ENCODE data around the gene PLAAT4.

PLAAT4 gene

DNA sequence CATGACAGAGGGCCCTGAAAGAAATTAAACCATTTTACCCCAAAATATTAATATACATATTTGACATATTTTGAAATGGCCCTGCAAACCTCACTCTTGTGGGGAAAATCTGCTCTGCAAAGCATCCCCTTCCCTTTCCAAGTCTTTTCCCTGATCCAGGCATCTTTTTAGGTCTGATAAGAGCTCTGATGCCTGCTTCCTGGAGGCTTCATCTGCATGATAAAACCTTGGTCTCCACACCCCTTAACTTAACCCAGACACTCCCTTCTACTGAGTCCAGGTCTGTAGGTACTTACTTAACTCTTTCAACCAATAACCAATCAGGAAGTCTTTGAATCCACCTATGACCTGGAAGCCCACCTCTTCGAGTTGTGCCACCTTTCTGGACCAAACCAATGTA, 32.6 kb upstream of the PLAAT4 start:
- no peak for TF ChIP-seq JUND (IDR thresholded peaks at IDR 0.05; ENCODE audit: low read depth)
- in situ Hi-C loops (cut with HindIII; ENCODE audit: low pct_unique_long_range_greater_than_20kb, low sequenced_read_pairs): no loop called here
- DNase-seq (ENCODE audit: low read depth in 1 of 2, low spot score in 1 of 2): no peak

- peak in 1 of 2 experiments; percentile 39 for DNase-seq (ENCODE audit: low read depth in 1 of 2, low spot score in 1 of 2)
- in situ Hi-C loops (cut with HindIII; ENCODE audit: low pct_unique_long_range_greater_than_20kb, low sequenced_read_pairs): no loop called here
- no peak for TF ChIP-seq JUND (IDR thresholded peaks at IDR 0.05; ENCODE audit: low read depth)
These were observed 31.5 kb upstream of the PLAAT4 start for GRCh38 chr11:63504933-63505586.

- DNase-seq (ENCODE audit: low read depth in 1 of 2, low spot score in 1 of 2): no peak
- TF ChIP-seq JUND (IDR thresholded peaks at IDR 0.05; ENCODE audit: low read depth): no peak
- in situ Hi-C loops (cut with HindIII; ENCODE audit: low pct_unique_long_range_greater_than_20kb, low sequenced_read_pairs): no loop called here
These were observed 30.6 kb upstream of the PLAAT4 start, which contains the start of gene LGALS12 for GRCh38 chr11:63505857-63506528. LGALS12 (plus strand) TSS chr11:63506084; CDS start chr11:63506459, 375 bp downstream.

DNA sequence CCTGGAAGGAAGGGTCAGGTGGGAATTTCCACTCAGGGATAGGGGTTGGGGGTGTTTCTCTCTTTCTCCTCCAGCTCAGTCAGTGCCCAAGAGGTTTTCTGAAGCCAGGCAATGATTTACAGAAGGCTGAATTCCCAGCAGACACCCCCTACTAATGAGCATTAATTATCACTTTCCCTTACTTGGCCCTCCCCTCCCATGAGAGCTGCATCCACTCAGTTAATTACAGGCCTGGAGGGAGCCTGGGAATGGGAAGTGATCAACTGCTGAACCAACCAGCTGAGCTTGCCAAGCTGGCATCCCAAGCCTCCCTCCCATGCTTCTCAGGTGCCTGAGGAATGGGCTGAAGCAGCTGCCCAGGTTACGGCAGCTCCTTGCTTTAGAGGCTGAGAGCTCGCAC, 29.7 kb upstream of the PLAAT4 start:
- in situ Hi-C loops (cut with HindIII; ENCODE audit: low pct_unique_long_range_greater_than_20kb, low sequenced_read_pairs): no loop called here
- DNase-seq (ENCODE audit: low read depth in 1 of 2, low spot score in 1 of 2): peak in 1 of 2 experiments; percentile 49
- no peak for TF ChIP-seq JUND (IDR thresholded peaks at IDR 0.05; ENCODE audit: low read depth)

- no peak for DNase-seq (ENCODE audit: low read depth in 1 of 2, low spot score in 1 of 2)
- in situ Hi-C loops (cut with HindIII; ENCODE audit: low pct_unique_long_range_greater_than_20kb, low sequenced_read_pairs): no loop called here
These were observed 29.1 kb upstream of the PLAAT4 start for GRCh38 chr11:63507511-63507910.

GRCh38 chr11:63508009-63508408, 28.6 kb upstream of the PLAAT4 start:
- in situ Hi-C loops (cut with HindIII; ENCODE audit: low pct_unique_long_range_greater_than_20kb, low sequenced_read_pairs): no loop called here
- TF ChIP-seq JUND (IDR thresholded peaks at IDR 0.05; ENCODE audit: low read depth): no peak
- DNase-seq (ENCODE audit: low read depth in 1 of 2, low spot score in 1 of 2): peak; percentile 86 to 93

More at GRCh38 chr11:63507511-63507910, 29.1 kb upstream of the PLAAT4 start:
- TF ChIP-seq JUND (IDR thresholded peaks at IDR 0.05; ENCODE audit: low read depth): no peak

DNA sequence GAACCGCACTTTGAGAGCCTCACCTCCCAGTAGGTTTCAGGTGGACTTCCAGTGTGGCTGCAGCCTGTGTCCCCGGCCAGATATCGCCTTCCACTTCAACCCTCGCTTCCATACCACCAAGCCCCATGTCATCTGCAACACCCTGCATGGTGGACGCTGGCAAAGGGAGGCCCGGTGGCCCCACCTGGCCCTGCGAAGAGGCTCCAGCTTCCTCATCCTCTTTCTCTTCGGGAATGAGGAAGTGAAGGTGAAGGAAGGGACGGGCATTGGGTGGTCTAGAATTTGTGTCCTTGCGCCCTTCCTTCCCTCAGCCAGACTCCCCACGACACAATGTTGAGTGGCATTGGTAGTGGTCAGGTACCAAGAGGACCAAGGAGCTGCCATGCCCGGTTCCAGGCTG, 27.9 kb upstream of the PLAAT4 start:
- in situ Hi-C loops (cut with HindIII; ENCODE audit: low pct_unique_long_range_greater_than_20kb, low sequenced_read_pairs): no loop called here
- TF ChIP-seq JUND (IDR thresholded peaks at IDR 0.05; ENCODE audit: low read depth): no peak
- DNase-seq (ENCODE audit: low read depth in 1 of 2, low spot score in 1 of 2): no peak

- in situ Hi-C loops (cut with HindIII; ENCODE audit: low pct_unique_long_range_greater_than_20kb, low sequenced_read_pairs): no loop called here
- TF ChIP-seq JUND (IDR thresholded peaks at IDR 0.05; ENCODE audit: low read depth): no peak
- no peak for DNase-seq (ENCODE audit: low read depth in 1 of 2, low spot score in 1 of 2)
These were observed 26.1 kb upstream of the PLAAT4 start for GRCh38 chr11:63510360-63511047.

- TF ChIP-seq JUND (IDR thresholded peaks at IDR 0.05; ENCODE audit: low read depth): no peak
- DNase-seq (ENCODE audit: low read depth in 1 of 2, low spot score in 1 of 2): no peak
- in situ Hi-C loops (cut with HindIII; ENCODE audit: low pct_unique_long_range_greater_than_20kb, low sequenced_read_pairs): no loop called here
These were observed 25.4 kb upstream of the PLAAT4 start for GRCh38 chr11:63511048-63511748.

DNA sequence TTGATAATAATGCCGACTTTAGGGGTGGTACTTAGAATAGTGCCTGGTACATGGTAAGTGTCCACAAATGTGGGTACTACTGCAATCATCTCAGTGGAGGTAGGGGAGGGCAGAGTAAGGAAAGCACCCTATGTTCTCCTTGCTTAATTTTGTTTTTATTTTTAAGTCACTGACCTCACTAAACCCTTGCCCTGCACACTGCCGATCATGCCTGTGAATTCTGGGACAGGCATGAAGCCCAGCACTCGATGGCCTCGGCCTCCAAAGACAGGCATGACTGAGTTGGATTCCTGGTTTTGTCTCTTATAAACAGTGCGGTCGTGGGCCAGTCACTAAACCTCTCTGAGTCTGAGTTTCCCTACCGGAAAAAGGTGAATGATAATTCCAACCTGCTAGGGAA, 23.8 kb upstream of the PLAAT4 start:
- in situ Hi-C loops (cut with HindIII; ENCODE audit: low pct_unique_long_range_greater_than_20kb, low sequenced_read_pairs): no loop called here
- no peak for TF ChIP-seq JUND (IDR thresholded peaks at IDR 0.05; ENCODE audit: low read depth)
- no peak for DNase-seq (ENCODE audit: low read depth in 1 of 2, low spot score in 1 of 2)

DNA sequence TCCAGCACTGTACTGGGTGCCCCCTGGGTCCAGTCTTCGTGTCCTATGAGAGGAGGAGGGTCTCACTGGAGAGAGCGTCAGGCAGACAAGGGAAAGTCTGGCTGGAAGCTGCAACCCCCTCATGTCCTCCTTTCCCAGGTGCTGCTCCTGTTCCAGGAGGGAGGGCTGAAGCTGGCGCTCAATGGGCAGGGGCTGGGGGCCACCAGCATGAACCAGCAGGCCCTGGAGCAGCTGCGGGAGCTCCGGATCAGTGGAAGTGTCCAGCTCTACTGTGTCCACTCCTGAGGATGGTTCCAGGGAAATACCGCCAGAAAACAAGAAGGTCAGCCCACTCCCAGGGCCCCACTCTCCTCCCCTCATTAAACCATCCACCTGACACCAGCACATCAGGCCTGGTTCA, 20.5 kb upstream of the PLAAT4 start:
- no peak for TF ChIP-seq JUND (IDR thresholded peaks at IDR 0.05; ENCODE audit: low read depth)
- in situ Hi-C loops (cut with HindIII; ENCODE audit: low pct_unique_long_range_greater_than_20kb, low sequenced_read_pairs): no loop called here
- no peak for DNase-seq (ENCODE audit: low read depth in 1 of 2, low spot score in 1 of 2)

GRCh38 chr11:63517156-63517555, 19.5 kb upstream of the PLAAT4 start:
- in situ Hi-C loops (cut with HindIII; ENCODE audit: low pct_unique_long_range_greater_than_20kb, low sequenced_read_pairs): no loop called here
- no peak for TF ChIP-seq JUND (IDR thresholded peaks at IDR 0.05; ENCODE audit: low read depth)
- DNase-seq (ENCODE audit: low read depth in 1 of 2, low spot score in 1 of 2): no peak

All from T47D (cell line).